Measurements from ENCODE around the gene MCM3.
A peak's percentile ranks its signal among the peaks of the same experiment; 100 is the strongest.

- TF ChIP-seq CTCF (IDR thresholded peaks at IDR 0.05) (peak in 11 of 12 donors; percentile 16 to 52 (median 38)), POLR2A (IDR thresholded peaks at IDR 0.05) (no peak)
Observed at GRCh38 chr6:52233975-52234823, 50.3 kb downstream of the MCM3 start.

Measured in heart left ventricle (tissue), 13 donors.